ENCODE data around the gene BSND. TPM values are rescaled to one million over a fixed set of nuclear protein-coding genes. Genes with fewer than 3 reads are reported as not detected.

BSND gene
- total and polyA plus RNA-seq, 9 donors = 0.10 to 0.46 (median 0.10) TPM; not detected in 6

DNA sequence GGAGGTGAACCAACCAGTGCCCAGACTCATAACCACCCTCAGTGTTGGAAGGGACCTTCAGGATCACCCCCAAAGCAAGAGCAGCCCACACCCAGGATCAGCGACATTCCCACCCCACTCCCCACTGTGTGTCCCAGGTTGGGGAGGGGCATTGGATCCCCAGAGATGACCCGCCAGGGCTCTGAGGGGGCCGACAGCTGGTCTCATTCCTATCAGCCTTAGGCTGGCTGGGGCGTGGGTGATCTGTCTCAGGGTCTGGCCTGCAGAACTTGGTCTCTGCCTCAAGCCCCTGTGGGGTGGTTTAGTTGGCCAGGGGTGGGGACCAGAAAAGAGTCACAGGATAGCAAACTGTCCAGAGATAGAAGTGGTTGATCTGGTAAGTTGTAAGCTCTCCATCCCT lies 7.8 kb upstream of the BSND start:
- Histone ChIP-seq H3K9me3 (no peaks in the 10 kb centered on the region), H3K4me3 (no peak overlapping the region), H3K36me3 (no peaks in the 10 kb centered on the region), H3K27ac (no peak overlapping the region), H3K4me1 (ENCODE audit: insufficient read depth) (no peaks in the 10 kb centered on the region), H3K27me3 (no peaks in the 10 kb centered on the region)
- WGBS, 3 donors = 66 to 93% (median 77%) methylated on average over 3 to 4 of the region's 4 CpGs
- DNase-seq = no peak
- TF ChIP-seq EP300 (IDR thresholded peaks at IDR 0.05) = no peak
- TF ChIP-seq, protein P1, sequence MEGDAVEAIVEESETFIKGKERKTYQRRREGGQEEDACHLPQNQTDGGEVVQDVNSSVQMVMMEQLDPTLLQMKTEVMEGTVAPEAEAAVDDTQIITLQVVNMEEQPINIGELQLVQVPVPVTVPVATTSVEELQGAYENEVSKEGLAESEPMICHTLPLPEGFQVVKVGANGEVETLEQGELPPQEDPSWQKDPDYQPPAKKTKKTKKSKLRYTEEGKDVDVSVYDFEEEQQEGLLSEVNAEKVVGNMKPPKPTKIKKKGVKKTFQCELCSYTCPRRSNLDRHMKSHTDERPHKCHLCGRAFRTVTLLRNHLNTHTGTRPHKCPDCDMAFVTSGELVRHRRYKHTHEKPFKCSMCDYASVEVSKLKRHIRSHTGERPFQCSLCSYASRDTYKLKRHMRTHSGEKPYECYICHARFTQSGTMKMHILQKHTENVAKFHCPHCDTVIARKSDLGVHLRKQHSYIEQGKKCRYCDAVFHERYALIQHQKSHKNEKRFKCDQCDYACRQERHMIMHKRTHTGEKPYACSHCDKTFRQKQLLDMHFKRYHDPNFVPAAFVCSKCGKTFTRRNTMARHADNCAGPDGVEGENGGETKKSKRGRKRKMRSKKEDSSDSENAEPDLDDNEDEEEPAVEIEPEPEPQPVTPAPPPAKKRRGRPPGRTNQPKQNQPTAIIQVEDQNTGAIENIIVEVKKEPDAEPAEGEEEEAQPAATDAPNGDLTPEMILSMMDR (IDR thresholded peaks at IDR 0.05) = no peak
- no peak for TF ChIP-seq POLR2A (IDR thresholded peaks at IDR 0.05)
- intact Hi-C loops (cut with DNase I) = loop anchor here in 1 of 4 donors (10.0 kb wide), 1 partner anchor 46 kb away; no protein-coding TSS in a partner anchor

GRCh38 chr1:54991939-54992338 lies 6.8 kb upstream of the BSND start:
- DNase-seq = no peak

GRCh38 chr1:54993140-54993539 lies 5.6 kb upstream of the BSND start:
- Histone ChIP-seq H3K9me3 (no peaks in the 10 kb centered on the region), H3K36me3 (no peaks in the 10 kb centered on the region), H3K27ac (no peak overlapping the region), H3K4me1 (ENCODE audit: insufficient read depth) (no peaks in the 10 kb centered on the region), H3K27me3 (no peaks in the 10 kb centered on the region), H3K4me3 (no peak overlapping the region)
- intact Hi-C loops (cut with DNase I) = loop anchor here in 1 of 4 donors (10.0 kb wide), 1 partner anchor 48 kb away; no protein-coding TSS in a partner anchor
- DNase-seq = no peak
- 87 to 95% (median 93%) methylated on average over 6 of the region's 6 CpGs for WGBS, 3 donors
- TF ChIP-seq, protein P1 (IDR thresholded peaks at IDR 0.05) = no peak
- TF ChIP-seq POLR2A (IDR thresholded peaks at IDR 0.05) (no peak), EP300 (IDR thresholded peaks at IDR 0.05) (no peak)

More at GRCh38 chr1:54991939-54992338, 6.8 kb upstream of the BSND start:
- Histone ChIP-seq H3K36me3 (no peaks in the 10 kb centered on the region), H3K9me3 (no peaks in the 10 kb centered on the region), H3K27me3 (no peaks in the 10 kb centered on the region), H3K4me1 (ENCODE audit: insufficient read depth) (no peaks in the 10 kb centered on the region), H3K27ac (no peak overlapping the region), H3K4me3 (no peak overlapping the region)
- TF ChIP-seq EP300 (IDR thresholded peaks at IDR 0.05) (no peak), POLR2A (IDR thresholded peaks at IDR 0.05) (no peak)
- TF ChIP-seq, protein P1 (IDR thresholded peaks at IDR 0.05) = no peak
- intact Hi-C loops (cut with DNase I) = loop anchor here in 1 of 4 donors (10.0 kb wide), 1 partner anchor 47 kb away; no protein-coding TSS in a partner anchor
- WGBS, 3 donors = 64 to 83% (median 68%) methylated on average over 12 of the region's 12 CpGs

DNA sequence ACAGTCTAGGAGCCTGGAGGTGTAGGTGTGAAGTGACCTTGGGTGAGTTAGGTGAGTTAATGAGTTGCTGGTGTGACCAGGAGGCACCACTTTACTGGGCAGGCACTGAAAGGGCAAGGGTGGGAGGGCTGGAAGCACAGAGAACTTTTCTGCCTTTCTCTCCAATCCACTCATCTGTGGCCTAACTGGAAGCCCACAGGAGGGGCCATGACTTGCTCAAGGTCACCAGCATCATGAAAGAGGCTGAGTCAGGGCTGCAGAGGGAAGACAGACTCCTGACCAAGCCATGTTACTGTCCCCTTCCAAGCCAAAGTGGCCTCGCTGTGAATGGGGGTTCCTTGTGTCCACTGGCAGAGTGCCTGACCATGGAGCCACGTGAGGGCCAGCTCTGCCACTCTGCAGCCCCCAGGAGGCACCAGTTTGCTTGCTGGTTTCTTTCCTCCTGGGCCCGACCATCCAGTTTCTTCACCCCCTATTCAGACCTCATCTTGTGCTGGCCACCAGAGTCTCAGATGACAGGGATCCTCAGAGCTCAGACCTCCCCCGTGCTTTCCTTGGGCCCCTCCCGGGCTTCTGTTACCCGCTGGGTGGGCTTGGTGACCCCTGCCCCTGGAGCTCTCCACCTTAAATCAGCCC lies 4.3 kb upstream of the BSND start:
- DNase-seq = no peak
- Histone ChIP-seq H3K4me1 (ENCODE audit: insufficient read depth) (no peaks in the 10 kb centered on the region), H3K9me3 (no peaks in the 10 kb centered on the region), H3K4me3 (no peak overlapping the region), H3K27ac (no peak overlapping the region), H3K36me3 (no peaks in the 10 kb centered on the region), H3K27me3 (no peaks in the 10 kb centered on the region)
- intact Hi-C loops (cut with DNase I) = loop anchor here in 1 of 4 donors (10.0 kb wide), 1 partner anchor 50 kb away; no protein-coding TSS in a partner anchor
- WGBS, 3 donors = 57 to 85% (median 76%) methylated on average over 6 of the region's 6 CpGs
- TF ChIP-seq, protein P1 (IDR thresholded peaks at IDR 0.05) = no peak
- TF ChIP-seq EP300 (IDR thresholded peaks at IDR 0.05) (no peak), POLR2A (IDR thresholded peaks at IDR 0.05) (no peak)

Measured in ovary (tissue), 9 donors.